ENCODE measurements around the gene PIGV.

PIGV gene

DNA sequence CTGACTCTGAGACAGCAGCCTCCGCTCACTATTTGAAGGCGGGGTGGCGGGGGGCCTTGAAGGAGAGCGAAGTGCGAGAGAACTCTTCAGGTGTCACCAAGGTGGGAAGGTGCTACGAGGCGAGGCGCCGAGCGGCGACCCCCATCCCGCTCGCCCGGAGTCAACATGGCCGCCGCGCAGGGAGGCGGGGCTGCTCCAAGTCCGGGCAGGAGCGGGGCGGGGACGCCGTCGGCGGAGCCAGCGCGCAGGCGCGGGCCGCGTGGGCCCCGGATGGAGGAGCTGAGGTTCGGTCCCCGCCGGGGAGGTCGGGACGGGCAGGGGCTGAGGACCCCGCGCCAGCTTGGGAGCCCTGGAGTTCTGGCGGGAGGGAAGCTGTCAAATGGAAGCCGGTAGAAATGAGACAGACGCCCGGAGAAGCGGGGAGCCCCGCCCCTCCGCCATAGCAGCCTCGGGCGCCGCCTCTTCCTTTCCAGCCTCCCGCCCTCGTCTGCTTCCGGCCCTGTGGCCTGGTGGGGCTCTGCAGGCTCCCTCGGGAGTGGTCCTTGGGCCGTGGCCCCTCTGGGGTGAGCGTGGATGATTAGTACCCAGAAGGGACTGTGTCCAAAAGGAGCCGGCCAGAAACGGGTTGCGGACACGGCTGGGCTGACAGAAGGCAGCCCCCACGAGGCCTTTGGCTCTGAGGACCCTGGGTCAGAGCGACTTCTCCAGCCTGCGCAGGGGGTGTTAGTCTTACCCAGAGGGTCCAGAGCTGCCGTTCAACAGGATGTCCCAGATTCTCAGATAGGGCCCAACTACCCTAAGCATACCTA is at the start of gene PIGV:
Gene PIGV, plus strand, starts transcription at position 245 of the 809 bp plus-strand sequence. CDS start 2,866 bp downstream, outside the sequence.
- peak; percentile 70 for DNase-seq

DNA sequence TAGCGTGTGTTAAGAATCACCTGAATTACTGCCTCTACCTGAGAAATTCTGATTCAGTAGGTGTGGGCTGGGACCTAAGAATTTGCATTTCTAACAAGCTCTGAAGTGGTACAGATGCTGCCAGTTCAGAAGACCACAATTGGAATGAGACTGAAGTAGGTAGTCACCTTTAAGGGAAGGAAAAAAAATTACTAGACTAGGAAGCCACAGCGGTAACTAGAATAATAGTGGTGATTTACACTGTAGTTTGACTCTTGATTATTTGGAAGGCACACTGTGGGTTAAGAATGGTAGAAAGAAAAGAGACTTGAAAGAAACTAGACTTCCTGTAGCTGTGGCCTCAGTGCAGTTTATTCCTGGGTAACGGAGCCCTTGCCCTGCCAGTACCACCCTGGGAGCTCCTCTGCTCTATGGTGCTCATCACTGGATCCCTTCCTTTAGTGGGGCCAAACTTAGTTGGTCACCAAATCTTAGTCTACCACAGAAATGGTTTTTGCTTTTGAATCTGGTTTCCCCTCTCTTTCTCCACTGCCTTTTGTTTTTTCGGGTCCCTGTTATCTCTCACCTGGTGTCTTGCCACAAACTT is 48.3 kb upstream of the PIGV start:
- no peak for DNase-seq

DNA sequence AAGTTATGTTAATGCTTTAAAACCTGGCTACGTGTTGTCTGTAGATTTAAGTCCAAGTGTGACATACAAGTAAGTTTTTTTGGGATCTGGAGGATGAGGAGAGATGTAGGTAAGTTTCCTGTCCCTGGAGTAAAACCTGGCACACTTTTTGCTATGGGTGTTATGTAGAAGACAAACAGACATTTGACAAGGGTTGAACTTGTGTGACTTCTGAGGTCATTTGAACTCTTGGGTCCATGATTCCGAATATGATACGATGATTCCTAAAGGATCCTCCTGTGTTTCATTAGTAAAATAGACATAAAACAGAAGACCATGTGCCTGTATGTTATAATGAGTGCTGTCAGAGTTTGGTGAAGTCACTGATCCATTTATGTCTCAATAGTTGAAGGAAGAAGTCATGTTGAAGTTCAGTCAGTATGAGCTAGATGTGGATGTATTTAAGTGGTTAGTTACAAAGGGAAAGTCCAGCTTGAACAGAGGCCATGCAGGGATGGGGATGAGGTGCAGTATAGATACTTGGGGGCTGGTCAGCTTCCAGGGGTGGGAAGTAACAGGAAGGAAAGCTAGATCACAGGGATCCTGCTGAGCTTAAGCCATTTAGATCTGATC is 47.6 kb upstream of the PIGV start:
- no peak for DNase-seq

DNA sequence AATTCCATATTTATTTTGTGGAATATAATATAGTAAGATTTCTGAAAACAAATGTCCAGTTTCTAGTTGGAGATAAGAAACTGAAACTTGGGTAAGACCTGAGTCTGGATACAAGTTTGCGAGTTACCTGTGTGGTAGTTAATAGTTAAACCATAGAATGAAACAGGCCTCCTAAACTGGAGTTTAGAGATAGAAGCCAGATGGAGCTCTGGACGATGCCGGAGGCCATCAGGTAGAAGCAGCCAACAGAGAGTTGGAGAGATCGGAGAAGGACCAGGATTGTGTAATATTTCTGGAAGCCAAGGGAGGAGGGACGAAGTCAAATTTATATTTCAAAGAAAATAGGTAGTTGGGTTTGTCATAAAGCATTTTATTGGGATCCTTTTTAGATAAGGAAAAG is 46.8 kb upstream of the PIGV start:
- no peak for DNase-seq

DNA sequence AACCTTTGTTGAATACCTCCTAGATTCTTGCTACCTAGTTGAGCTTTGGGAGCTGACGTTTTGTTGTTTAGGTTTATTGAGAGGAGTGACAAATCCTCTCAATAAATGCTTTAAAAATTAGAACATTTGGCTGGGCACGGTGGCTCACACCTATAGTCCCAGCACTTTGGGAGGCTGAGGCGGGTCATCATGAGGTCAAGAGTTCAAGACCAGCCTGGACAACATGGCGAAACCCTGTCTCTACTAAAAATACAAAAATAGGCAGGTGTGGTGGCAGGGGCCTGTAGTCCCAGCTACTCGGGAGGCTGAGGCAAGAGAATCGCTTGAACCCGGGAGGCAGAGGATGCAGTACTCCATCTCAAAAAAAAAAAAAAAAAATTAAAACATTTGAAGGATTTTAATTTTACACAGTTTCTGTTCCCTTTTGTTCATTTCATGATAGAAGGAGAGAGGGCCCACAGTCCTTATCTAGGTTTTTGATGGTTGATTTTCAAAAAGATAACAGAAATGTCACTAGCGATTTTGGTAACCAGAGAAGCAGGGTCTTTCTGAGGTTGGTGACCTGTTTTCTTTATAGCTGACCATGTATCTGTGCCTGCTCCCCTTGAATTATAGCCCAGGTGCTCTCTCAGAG is 44.2 kb upstream of the PIGV start:
- DNase-seq: no peak

DNA sequence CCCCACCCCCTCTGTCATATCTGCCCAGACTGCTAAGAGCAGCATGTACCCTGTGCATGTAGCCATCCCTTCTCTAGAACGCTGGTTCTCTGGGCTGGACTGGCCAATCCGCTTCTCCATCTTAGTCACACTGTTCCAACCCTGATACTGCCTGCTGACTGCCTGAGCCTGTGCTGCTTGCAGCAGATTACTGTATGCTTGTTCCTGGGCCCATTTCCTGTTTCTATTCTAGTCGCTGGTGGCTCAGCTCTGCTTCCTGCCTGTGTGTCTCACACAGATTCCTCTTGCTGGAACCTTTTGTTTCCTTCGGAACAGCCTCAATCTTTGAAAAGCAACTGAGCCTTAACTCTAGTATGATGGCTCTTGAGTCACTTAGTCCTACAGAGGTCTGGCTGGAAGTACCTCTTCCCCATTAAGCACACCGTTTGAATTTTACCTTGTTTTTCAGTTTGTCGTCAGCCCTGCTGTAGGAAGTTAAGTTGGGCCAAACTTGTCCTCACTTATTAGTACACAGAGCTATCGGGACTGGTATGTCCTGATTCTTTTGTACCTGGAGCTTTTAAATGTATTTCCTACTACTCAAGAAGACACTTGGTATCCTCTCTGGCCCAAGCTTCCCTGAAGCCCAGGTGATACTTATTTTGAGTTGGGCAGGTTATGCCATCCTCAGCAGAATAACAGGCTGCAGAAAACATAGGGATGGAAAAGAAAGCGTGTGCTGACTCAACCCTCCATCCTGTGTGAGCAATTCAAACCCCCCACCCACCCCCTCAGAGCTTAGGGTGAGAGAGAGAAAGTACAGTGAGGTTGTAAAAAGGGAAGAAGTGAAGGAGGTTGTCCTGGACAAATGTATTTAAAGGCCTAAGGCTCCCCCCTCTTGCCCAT is 43.4 kb upstream of the PIGV start:
- no peak for DNase-seq

DNA sequence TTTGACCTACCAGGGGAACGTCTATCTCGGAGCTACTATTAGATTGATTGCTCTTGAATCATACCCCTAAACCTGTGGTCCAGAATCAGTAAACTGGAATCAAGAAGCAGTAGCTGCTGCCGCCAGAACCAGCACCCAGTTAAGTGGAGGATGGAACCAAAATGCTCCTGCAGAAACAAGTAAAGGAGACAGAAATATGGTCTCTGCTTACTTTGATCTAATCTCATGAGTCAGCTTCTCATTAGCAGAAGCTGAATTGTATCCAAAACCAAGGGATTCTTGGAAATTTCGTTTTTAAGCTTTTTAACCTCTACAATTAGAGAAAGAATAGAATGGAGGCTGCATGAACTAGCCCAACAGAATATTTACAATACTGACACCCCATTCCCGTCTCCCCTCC is 42.6 kb upstream of the PIGV start:
- DNase-seq: no peak

DNA sequence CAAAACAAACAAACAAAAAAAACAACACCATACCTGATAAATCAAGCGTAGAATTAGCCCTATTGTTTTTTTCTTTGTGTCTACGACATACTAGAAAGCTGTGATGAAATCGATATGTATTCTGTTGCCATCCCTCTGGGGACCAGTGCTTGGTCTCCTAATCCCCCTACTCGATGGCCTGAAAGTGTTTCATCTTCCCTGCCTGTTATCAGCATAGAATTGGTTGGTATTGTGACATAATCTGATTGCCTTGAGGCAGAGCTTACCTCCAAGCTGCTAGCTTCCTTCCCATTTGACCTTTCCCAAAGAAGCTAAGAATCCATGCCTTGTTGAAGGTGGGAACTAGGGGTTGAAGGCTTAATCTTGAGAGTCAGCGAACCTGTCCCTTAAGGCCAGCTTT is 40.7 kb upstream of the PIGV start:
- DNase-seq: no peak

DNA sequence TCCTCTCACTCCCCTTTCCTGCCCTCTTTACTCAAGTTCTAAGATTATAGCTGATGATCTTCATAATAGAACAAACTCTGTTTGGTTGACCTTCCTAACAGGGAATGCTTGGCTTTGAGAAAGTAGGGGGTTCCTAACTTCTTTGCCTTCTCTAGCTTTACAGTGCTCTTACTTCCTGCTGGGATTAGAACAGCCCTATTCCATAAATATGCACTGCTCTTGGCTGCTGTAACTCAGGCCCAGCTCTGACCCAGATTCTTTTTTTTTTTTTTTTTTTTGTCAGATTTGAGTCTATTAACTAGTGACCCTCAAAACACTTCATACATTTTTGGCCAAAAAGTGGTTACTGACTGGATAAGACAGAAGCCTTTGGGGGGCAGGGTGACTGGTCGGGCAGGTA is 39.4 kb upstream of the PIGV start:
- DNase-seq: no peak

DNA sequence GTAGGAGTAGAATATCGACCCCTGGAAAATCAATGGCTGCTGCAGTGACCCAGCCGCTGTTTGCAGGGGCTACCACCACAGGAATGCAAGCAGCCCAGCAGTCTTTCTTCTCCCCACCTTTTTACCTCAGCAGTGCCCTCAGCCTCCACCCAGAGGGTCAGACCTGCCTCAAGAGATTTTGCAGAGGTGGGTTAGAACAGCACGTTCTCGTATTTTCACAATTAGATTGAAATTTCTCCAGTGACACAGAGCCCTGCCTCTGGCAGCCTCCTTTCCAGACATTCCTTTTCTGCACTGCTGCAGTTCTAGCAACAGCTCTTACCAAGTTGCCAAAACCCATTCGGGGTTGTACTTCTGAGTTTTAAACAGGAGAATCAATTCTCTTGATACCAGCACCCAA is 38.3 kb upstream of the PIGV start:
- no peak for DNase-seq

DNA sequence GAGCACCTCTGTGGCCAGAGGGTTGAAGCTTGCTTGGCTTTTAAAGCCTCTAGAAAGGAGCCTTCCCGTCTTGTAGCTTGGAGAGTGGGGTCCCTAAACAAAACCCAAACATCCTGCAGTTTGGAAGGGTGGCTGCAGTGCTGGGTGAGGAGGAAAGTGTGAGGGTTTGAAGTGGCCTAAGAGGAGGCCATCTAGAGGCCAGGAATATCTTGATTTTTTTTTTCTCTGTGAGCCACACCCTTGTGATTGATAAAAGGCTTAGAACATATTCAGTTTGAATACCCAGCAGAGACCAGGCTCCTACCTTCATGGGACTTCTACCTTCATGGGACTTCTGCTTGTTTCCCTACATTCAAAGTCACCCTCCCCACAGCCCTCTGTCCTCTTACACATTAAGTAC is 37.3 kb upstream of the PIGV start:
- no peak for DNase-seq

DNA sequence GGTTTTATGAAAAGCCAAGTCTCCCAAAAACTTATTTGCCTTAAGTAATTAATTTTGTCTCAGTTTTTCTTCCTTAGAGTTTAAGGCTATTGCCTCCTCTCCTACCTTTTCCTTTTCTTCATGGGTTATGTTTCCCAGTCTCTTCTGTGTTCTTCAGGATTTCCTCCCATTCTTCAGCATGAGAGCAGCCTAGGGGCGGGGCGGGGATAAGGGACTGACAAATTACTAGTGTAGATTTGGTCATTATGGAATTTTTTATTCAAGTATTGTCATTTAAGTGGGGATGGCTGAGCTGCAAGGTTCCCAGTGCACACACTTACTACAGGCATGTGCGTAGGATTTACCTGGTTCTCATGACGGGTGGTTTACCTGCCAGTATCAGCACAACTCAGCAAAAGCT is 35.2 kb upstream of the PIGV start:
- DNase-seq: no peak

DNA sequence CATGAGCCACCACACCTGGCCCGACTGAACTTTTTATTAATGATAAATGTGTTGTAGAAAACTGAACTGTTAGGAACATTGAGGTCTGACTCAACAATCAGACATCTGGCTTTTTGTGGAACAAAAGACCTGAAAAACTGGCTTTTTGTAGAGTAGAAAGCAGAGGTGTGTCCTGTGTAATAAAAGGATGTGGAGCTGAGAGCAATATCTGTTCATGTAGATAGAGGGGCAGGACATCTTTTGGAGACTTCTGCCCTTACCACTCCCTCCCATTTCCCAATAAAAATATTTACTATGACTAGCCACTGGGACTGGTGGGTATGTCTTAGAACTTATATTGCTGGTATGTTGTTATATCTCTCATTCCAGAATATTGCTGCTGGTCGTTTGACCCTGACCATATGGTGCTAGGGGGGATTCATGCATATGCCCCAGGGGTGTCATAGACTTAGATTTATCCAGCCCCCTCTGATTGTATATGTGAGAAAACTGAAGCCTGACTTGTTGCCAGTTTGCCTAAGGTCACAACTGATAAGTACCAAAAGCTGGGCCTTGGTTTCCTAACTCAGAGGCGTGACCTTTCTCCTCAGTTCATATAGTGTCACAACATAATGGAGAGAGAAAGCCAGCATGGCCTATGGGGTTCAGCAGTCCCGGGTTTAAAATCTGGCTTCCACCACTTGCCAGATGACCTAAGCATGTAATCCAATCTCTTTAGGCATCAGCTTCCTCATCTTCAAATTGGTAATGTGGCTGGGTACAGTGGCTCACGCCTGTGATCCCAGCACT is 33.5 kb upstream of the PIGV start:
- no peak for DNase-seq

DNA sequence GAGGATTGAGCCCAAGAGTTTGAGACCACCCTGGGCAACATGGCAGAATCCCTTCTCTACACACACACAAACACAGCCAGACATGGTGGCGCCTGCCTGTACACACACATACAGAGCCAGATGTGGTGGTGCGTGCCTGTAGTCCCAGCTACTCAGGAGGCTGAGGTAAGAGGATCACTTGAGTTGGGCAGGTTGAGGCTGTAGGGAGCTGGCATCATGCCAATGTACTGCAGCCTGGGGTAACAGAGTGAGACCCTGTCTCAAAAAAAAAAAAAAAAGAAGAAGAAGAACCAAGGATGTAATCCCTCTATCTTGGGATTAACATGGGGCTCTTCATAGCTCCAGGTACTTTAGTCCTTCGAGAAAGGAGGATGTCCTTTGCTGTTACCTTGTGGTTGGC is 29.4 kb upstream of the PIGV start:
- DNase-seq: no peak

DNA sequence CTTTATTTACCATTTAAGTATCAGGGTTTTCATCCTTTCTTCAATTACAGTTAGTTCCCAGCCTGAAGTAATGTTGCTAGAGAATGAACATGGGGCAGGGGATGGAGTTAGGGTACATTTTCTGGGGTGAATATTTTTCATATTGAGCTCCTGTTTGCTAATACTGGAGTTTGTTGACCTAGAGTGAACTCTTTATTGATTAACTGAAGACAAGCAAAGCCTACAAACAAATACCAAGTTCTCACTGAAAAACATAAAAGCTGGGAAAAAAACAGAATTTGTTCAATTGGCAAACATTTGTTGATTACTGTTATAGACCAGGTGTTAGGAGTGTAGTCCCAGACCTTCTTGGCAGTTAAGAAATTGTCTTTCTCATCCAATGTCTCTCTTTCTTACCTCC is 28.2 kb upstream of the PIGV start:
- no peak for DNase-seq

DNA sequence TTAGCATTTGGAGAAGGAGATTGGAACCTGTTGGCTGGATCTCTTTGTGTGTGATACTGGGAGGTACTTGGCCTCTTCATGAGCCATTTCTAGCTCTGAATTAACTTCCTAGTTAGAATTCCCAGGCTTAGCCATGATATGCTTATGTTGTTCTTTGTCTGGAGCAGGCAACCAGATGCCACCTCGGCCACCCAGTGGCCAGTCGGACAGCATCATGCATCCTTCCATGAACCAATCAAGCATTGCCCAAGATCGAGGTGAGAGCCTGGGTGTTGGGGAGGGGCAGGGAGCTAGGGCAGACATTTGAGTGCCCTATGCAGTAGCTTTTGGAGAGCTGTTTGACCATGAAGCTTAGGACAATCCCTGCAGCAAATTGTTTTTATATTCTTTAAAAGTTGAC is 26.5 kb upstream of the PIGV start:
- DNase-seq: no peak

DNA sequence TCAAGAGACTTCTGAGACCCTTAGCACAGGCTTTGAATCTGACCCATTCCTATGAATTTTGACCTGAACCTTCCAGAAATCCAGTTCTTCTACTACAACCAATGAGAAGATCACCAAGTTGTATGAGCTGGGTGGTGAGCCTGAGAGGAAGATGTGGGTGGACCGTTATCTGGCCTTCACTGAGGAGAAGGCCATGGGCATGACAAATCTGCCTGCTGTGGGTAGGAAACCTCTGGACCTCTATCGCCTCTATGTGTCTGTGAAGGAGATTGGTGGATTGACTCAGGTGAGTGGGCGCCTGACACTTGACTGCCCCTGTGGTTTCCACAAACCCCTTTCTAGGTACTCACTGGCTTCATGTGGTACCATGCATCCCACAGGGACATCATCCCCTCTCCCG is 20.0 kb upstream of the PIGV start:
- DNase-seq: no peak

DNA sequence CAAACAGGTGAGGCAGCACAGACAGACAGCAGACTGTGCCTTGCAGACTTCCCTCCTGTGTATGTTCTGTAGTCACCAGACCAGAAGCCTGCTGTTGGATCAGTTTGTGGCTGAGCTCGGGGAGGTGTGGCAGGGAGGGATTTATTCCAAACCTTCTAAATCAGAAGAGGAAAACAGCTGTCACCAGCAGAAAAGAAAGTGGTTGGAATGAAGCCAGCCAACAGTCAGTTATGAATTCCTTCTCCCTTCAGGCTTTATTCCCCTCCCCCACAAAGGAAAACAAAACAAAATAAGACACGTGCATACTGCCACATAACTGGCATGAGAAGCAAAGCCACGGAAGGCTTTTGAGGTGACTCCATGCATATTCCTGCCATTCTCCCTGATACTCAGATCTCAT is 19.0 kb upstream of the PIGV start:
- DNase-seq: peak; percentile 19

DNA sequence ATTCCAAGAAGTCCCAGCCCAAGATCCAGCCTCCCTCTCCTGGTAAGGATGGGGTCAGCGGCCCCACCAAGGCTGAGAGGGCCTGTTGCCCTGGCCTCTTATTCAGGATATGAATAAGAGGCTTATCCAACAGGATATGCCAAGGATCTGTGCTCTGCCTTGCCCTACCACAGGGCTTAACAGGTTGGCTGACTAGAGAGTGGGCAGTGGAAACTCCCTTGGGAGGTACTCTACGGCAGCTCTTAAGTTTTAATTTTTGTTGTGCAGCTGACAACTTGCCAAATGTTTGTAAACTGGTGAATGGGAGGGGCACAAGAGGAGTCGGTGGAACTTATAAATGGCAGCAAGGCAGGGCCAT is 16.5 kb upstream of the PIGV start:
- DNase-seq: no peak

DNA sequence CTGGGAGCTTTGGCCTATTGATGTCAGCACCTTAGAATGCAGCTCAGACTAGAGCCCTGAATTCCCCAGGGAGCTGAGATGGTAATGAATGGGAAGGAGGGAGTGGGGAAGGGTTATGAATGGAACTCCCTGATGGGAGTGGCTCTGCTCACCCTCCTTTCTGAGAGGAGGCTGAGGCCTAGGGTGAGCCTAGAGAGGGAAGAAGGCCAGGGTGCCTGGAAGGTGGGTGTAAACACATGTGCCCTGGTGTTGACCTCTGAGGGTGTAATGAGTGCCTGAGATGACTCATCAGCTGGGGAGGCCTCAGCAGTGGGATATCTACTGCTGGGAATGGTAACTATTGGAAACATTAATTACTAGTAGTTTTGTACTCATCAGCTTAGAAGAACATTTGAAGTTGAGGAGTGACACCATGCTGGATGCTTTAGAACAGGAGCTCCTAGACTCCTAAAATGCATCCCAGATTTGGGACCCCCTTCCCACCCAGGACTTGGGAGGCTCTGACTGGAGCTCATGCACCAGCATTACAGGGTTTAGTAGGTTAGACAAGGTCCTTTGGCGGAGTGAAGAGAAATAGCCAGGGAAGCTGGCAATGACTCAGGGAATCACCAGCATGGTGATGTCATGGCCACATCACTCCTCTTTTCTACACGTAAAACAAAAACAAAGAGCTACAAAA is 16.0 kb upstream of the PIGV start:
- DNase-seq: no peak

DNA sequence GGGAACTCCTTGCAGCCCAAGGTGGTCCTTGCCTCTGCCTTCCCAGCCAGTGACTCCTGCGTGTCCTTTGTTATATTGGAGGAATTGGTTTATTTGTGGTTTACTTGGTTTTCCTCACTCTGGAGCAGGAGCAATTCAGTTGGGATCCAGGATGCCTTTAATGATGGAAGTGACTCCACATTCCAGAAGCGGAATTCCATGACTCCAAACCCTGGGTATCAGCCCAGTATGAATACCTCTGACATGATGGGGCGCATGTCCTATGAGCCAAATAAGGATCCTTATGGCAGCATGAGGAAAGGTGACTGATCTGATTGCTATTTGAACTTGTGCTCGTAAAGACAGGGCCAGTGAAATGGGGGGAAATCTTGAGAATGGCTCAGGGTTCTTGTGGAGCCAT is 15.1 kb upstream of the PIGV start:
- DNase-seq: no peak

DNA sequence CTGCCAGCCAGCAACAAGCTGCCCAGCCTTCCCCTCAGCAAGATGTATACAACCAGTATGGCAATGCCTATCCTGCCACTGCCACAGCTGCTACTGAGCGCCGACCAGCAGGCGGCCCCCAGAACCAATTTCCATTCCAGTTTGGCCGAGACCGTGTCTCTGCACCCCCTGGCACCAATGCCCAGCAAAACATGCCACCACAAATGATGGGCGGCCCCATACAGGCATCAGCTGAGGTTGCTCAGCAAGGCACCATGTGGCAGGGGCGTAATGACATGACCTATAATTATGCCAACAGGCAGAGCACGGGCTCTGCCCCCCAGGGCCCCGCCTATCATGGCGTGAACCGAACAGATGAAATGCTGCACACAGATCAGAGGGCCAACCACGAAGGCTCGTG is 13.3 kb upstream of the PIGV start:
- DNase-seq: no peak
